ENCODE data around the gene CRYBB2. TPM values are rescaled to one million over a fixed set of nuclear protein-coding genes. Genes with fewer than 3 reads are reported as not detected.
"Not testable (repeated sequence)": the region's sequence is repeated elsewhere in the genome, so short reads cannot be mapped to it uniquely, and the experiment has no call there.

Gene CRYBB2
- total RNA-seq, 1 donor from 2014 or later: 0.81 TPM

- Mint-ChIP-seq H3K9me3 (ENCODE audit: low read depth) (no peaks in the 10 kb centered on the region), H3K27me3 (peaks cover 13% of the 10 kb centered on the region), H3K27ac (no peak overlapping the region), H3K4me1 (ENCODE audit: low read depth) (no peaks in the 10 kb centered on the region), H3K4me3 (ENCODE audit: low read depth) (no peak overlapping the region), H3K36me3 (ENCODE audit: insufficient read depth) (no peaks in the 10 kb centered on the region)
- no peak for TF ChIP-seq CTCF (IDR thresholded peaks at IDR 0.05; ENCODE audit: unreplicated experiment)
- DNase-seq (ENCODE audit: low spot score, unreplicated experiment): no peak
These were observed 3.9 kb downstream of the CRYBB2 start for GRCh38 chr22:25223269-25223850.

DNA sequence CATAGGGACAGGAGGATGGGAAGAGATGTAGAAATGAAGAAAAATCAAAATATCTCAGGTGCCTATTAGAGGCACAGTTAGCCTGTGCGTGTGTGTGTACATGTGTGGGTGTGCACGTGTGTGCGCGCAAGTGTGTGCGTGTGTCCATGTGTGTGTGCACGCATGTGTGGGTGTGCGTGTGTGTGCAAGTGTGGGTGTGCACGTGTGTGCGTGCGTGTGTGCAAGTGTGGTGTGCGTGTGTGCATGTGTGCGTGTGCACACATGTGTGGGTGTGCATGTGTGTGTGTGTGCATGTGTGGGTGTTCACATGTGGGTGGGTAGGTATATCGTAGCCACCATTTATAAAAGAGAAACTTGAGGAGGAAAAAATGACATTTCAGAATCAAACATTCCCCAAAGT lies 9.4 kb downstream of the CRYBB2 start:
- Mint-ChIP-seq H3K27me3 (peaks cover 3% of the 10 kb centered on the region), H3K36me3 (ENCODE audit: insufficient read depth) (no peaks in the 10 kb centered on the region), H3K4me1 (ENCODE audit: low read depth) (no peaks in the 10 kb centered on the region), H3K27ac (no peak overlapping the region), H3K4me3 (ENCODE audit: low read depth) (no peak overlapping the region), H3K9me3 (ENCODE audit: low read depth) (no peaks in the 10 kb centered on the region)
- no peak for DNase-seq (ENCODE audit: low spot score, unreplicated experiment)
- TF ChIP-seq CTCF (IDR thresholded peaks at IDR 0.05; ENCODE audit: unreplicated experiment): no peak

DNA sequence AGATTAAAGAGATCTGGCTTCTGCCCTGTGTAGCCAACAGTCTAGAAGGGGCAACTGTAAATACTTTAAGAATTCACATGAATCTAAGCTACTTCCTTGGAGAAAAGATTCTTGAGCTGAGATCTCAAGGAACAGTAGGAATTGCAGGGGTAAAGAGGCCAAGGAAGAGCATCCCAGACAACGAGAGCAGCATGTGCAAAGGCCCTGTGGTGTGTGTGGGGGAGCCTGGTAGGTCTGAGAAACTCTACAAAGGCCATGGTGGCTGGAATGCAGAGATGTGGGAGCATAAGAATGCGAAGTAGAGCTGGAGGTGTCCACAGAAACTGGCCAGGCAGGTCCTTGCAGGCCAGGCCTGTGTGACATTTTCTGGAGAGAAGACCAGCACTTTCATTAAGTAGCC lies 11.3 kb downstream of the CRYBB2 start:
- DNase-seq (ENCODE audit: low spot score, unreplicated experiment); H3K9me3 Mint-ChIP-seq (ENCODE audit: low read depth): not testable (repeated sequence)

DNA sequence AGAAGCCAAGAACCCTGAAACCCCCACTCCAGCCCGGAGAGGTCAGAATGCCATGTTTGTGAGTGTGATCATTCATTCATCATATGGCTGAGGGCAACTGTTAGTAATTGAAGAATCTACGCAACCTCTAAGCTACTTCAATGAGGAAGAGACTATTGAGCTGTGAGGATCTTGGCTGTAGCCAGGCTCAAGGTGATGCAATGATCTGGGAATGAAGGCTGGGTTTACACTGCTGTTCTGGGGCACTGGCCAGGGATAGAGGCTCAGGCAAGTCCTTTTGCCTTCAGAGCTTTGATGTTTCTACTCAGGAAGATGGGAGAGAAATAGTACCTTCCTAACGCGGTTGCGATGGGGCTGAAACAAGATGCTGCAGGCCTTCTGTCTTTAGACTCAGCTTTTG lies 12.9 kb downstream of the CRYBB2 start:
- no peak for DNase-seq (ENCODE audit: low spot score, unreplicated experiment)
- Mint-ChIP-seq H3K27me3 (peaks cover 13% of the 10 kb centered on the region), H3K9me3 (ENCODE audit: low read depth) (no peaks in the 10 kb centered on the region), H3K4me1 (ENCODE audit: low read depth) (no peaks in the 10 kb centered on the region), H3K4me3 (ENCODE audit: low read depth) (no peak overlapping the region), H3K36me3 (ENCODE audit: insufficient read depth) (no peaks in the 10 kb centered on the region), H3K27ac (no peak overlapping the region)
- no peak for TF ChIP-seq CTCF (IDR thresholded peaks at IDR 0.05; ENCODE audit: unreplicated experiment)

More for the DNA sequence above, 11.3 kb downstream of the CRYBB2 start:
- H3K4me1 Mint-ChIP-seq (ENCODE audit: low read depth); H3K36me3 Mint-ChIP-seq (ENCODE audit: insufficient read depth); H3K4me3 Mint-ChIP-seq (ENCODE audit: low read depth); H3K27me3 Mint-ChIP-seq; H3K27ac Mint-ChIP-seq: not testable (repeated sequence)

DNA sequence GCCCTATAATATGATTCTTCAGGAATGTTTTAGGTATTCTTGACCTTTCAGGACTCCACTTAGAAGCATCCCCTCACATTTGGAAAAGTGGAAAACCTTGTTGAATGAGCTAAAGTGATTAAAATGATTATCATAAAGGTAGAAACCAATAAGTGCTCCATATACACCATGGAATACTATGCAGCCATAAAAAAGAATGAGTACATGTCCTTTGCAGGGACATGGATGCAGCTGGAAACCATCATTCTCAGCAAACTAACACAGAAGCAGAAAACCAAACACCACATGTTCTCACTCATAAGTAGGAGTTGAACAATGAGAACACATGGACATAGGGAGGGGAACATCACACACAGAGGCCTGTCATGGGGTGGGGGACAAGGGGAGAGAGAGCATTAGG lies 14.3 kb downstream of the CRYBB2 start:
- not testable (repeated sequence) for H3K36me3 Mint-ChIP-seq (ENCODE audit: insufficient read depth); H3K27ac Mint-ChIP-seq; H3K4me1 Mint-ChIP-seq (ENCODE audit: low read depth); DNase-seq (ENCODE audit: low spot score, unreplicated experiment); H3K4me3 Mint-ChIP-seq (ENCODE audit: low read depth); H3K9me3 Mint-ChIP-seq (ENCODE audit: low read depth)
- peaks cover 19% of the 10 kb centered on the region for H3K27me3 Mint-ChIP-seq

GRCh38 chr22:25235547-25236290 lies 16.3 kb downstream of the CRYBB2 start:
- no peak overlapping the region for H3K4me3 Mint-ChIP-seq (ENCODE audit: low read depth)
- H3K4me1 Mint-ChIP-seq (ENCODE audit: low read depth): no peaks in the 10 kb centered on the region
- H3K27ac Mint-ChIP-seq: no peak overlapping the region
- no peaks in the 10 kb centered on the region for H3K36me3 Mint-ChIP-seq (ENCODE audit: insufficient read depth)
- peak; percentile 85 for TF ChIP-seq CTCF (IDR thresholded peaks at IDR 0.05; ENCODE audit: unreplicated experiment)
- peaks cover 22% of the 10 kb centered on the region for H3K27me3 Mint-ChIP-seq
- DNase-seq (ENCODE audit: low spot score, unreplicated experiment): peak; percentile 84
- H3K9me3 Mint-ChIP-seq (ENCODE audit: low read depth): no peaks in the 10 kb centered on the region
